ENCODE results near the gene GCN1. TPM values are rescaled to one million over a fixed set of nuclear protein-coding genes. Genes with fewer than 3 reads are reported as not detected.

The GCN1 gene
- total and polyA plus RNA-seq, 2 donors (not counting 3 experiments of a cell fraction or from before 2014, with no cell fraction given): 30.1 to 101 TPM

- Histone ChIP-seq H3K4me2 (ENCODE audit: insufficient read depth, low read length) (peak overlapping the region; percentile 49), H3K9me3 (replicated peaks; ENCODE audit: control insufficient read depth, insufficient read depth, low read length) (no peaks in the 10 kb centered on the region), H3K4me1 (ENCODE audit: control insufficient read depth, extremely low read depth, insufficient read depth, low read length) (peaks cover 12% of the 10 kb centered on the region), H3K9ac (replicated peaks; ENCODE audit: extremely low read depth, insufficient read depth, low read length) (no peak overlapping the region), H3K36me3 (ENCODE audit: control insufficient read depth in 2 of 2, extremely low read depth in 1 of 2, insufficient read depth in 2 of 2, low read length in 2 of 2) (peaks cover 8 to 25% of the 10 kb centered on the region in 2 experiments), H4K20me1 (replicated peaks; ENCODE audit: control insufficient read depth, extremely low read depth, insufficient read depth, low read length) (no peaks in the 10 kb centered on the region), H3K79me2 (ENCODE audit: control insufficient read depth, insufficient read depth, low read length) (no peaks in the 10 kb centered on the region), H3K27ac (ENCODE audit: insufficient read depth, low read depth, low read length) (peak overlapping the region; percentile 62), H3K27me3 (ENCODE audit: control insufficient read depth in 2 of 2, insufficient read depth in 2 of 2, low read length in 2 of 2) (no peaks in the 10 kb centered on the region), H3K9me1 (replicated peaks; ENCODE audit: control insufficient read depth, extremely low read depth, insufficient read depth, low read length) (no peaks in the 10 kb centered on the region), H3K4me3 (replicated peaks in 1 of 3; ENCODE audit: insufficient read depth in 1 of 3, low read depth in 1 of 3, low read length in 3 of 3) (no peak overlapping the region), H2AFZ (ENCODE audit: low read depth, low read length) (no peak overlapping the region)
- CTCF ChIA-PET: interaction anchor here (0.6 to 1.7 kb wide), 11 partner anchors 9 to 135 kb away, joined by 3 to 10 read pairs (median 4); partner anchors contain the start of genes PXN, RPLP0 and SIRT4
- dilution Hi-C loops (cut with MboI; ENCODE audit: extremely low pct_ligation_motif_present, low sequenced_read_pairs) (no loop called here), intact Hi-C loops (cut with micrococcal nuclease) (no loop called here)
- DNase-seq (ENCODE audit: low read depth, low spot score): peak; percentile 54
- peak; percentile 67 for TF ChIP-seq FOS (IDR thresholded peaks at IDR 0.05; ENCODE audit: borderline replicate concordance, insufficient read depth, low read length)
- TF ChIP-seq JUN (IDR thresholded peaks at IDR 0.05; ENCODE audit: borderline replicate concordance, insufficient read depth, insufficient read length, low read depth): no peak
- TF ChIP-seq GATA2 (IDR thresholded peaks at IDR 0.05; ENCODE audit: insufficient read depth, insufficient read length, low read depth, low read length): no peak
- TF ChIP-seq MYC (IDR thresholded peaks at IDR 0.05; ENCODE audit: low read depth, low read length): no peak
- TF ChIP-seq POLR2A (IDR thresholded peaks at IDR 0.05; ENCODE audit: low read depth, low read length): no peak
- TF ChIP-seq POLR2AphosphoS5 (IDR thresholded peaks at IDR 0.05; ENCODE audit: insufficient read depth, low read depth, low read length): peak; percentile 30
- TF ChIP-seq, protein P1, sequence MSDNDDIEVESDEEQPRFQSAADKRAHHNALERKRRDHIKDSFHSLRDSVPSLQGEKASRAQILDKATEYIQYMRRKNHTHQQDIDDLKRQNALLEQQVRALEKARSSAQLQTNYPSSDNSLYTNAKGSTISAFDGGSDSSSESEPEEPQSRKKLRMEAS (IDR thresholded peaks at IDR 0.05; ENCODE audit: insufficient read depth, insufficient read length): no peak
- TF ChIP-seq EZH2 (IDR thresholded peaks at IDR 0.05; ENCODE audit: borderline replicate concordance, low read depth, low read length, severe bottlenecking): no peak
- no peak for TF ChIP-seq CTCF (IDR thresholded peaks at IDR 0.05; ENCODE audit: extremely low read depth in 1 of 2, insufficient read depth in 1 of 2, low read depth in 1 of 2, low read length in 2 of 2)
- no TSS peak for BruUV-seq (replicated peaks)
- peak; percentile 65 for FAIRE-seq
- POLR2A ChIA-PET: interaction anchor here (0.5 to 1.8 kb wide), 4 partner anchors 21 to 124 kb away, joined by 3 to 20 read pairs (median 12); partner anchors contain the start of genes RNU4-2 and RPLP0
These were observed 26.9 kb downstream of the GCN1 start for GRCh38 chr12:120167529-120168095.

All from endothelial cell of umbilical vein (primary cell).